Heart left ventricle (tissue), 16 donors: Measurements from ENCODE around the gene SELP. TPM values are rescaled to one million over a fixed set of nuclear protein-coding genes. Genes with fewer than 3 reads are reported as not detected.

Experiments
- ATAC-seq, 4 donors: fragments of 200-7000 bp; cut with Tn5 transposase; one replicate each; pipeline ENCODE4 v1.9.1; 2020 to 2022; ENCODE audit warnings: moderate library complexity in 4 of 4, mild to moderate bottlenecking in 3 of 4, moderate number of reproducible peaks in 1 of 4
- DNase-seq, 5 donors: peaks; one replicate each; pipeline ENCODE4 v3.0.0-alpha.2; 2020
- H3K27ac ChIP-seq, 12 donors: fragments of 200-600 bp; sonication (generic) in 4 of 12; one replicate each; pipeline versions ENCODE4 v1.5.0 to v1.8.0; 2016 to 2022; ENCODE audit warnings: mild to moderate bottlenecking in 2 of 12
- H3K27me3 ChIP-seq, 9 donors: fragments of 200-600 bp; sonication (generic) in 2 of 9; one replicate each; pipeline versions ENCODE4 v1.5.1 to v1.8.0; 2016 to 2022; ENCODE audit warnings: mild to moderate bottlenecking in 3 of 9
- H3K36me3 ChIP-seq, 9 donors: fragments of 200-600 bp; sonication (generic) in 2 of 9; one replicate each; pipeline versions ENCODE4 v1.5.0 to v1.8.0; 2018 to 2022; ENCODE audit warnings: mild to moderate bottlenecking in 2 of 9
- H3K4me1 ChIP-seq, 12 donors: fragments of 200-600 bp; sonication (generic) in 4 of 12; one replicate each; pipeline versions ENCODE4 v1.5.0 to v1.8.0; 2016 to 2022; ENCODE audit warnings: mild to moderate bottlenecking in 3 of 12
- H3K4me3 ChIP-seq, 12 donors: fragments of 200-600 bp; sonication (generic) in 4 of 12; one replicate each; pipeline versions ENCODE4 v1.5.0 to v1.8.0; 2017 to 2022; ENCODE audit warnings: mild to moderate bottlenecking in 9 of 12, moderate library complexity in 4 of 12
- H3K9me3 ChIP-seq, 12 donors: fragments of 200-600 bp; sonication (generic) in 4 of 12; one replicate each; pipeline versions ENCODE4 v1.5.0 to v1.8.0; 2016 to 2022; ENCODE audit warnings: mild to moderate bottlenecking in 1 of 12
- CTCF ChIP-seq, 12 donors: fragments of 200-600 bp; sonication (generic) in 4 of 12; IDR thresholded peaks; one replicate each; pipeline versions ENCODE4 v1.5.0 to v1.8.0; 2018 to 2022; ENCODE audit warnings: antibody characterized with exemption in 12 of 12, mild to moderate bottlenecking in 5 of 12
- POLR2A ChIP-seq, 2 donors: fragments of 450-650 bp; IDR thresholded peaks; one replicate each; pipeline ENCODE4 v1.6.1; 2017; ENCODE audit warnings: antibody characterized with exemption in 2 of 2, mild to moderate bottlenecking in 2 of 2, moderate library complexity in 2 of 2
- WGBS, 4 donors: extraction: QIAGEN DNeasy Blood & Tissue Kit in 2 of 4; methylation state at CpG; one replicate each; pipeline versions ENCODE4 v1.1.5 to v1.1.7; 2013 to 2018; 5-methylcytosine and 5-hydroxymethylcytosine counted together
- intact Hi-C, 10 donors: fragments of 100-400 bp; cut with DNase I; formaldehyde crosslinking; loops; one replicate each; pipeline versions ENCODE4 v1.11.1 to v1.14.2; 2022
- polyA plus RNA-seq, 2 donors: library from polyadenylated mRNA; stranded (reverse); fragments of 200-250 nt; gene quantifications; one replicate each; pipeline ENCODE4 v1.2.3, GENCODE V29; 2013
- total RNA-seq, 9 donors: library from RNA; depleted of rRNA in 2 of 9; stranded (reverse); fragments of >200 nt in 2 of 9; fragmentation: NEBNext Ultra II Directional in 3 of 9; extraction: Animal tissue kit (Norgen Biotek cat#: 25700) in 3 of 9; gene quantifications; one replicate each; pipeline versions ENCODE4 v1.1.0 to v1.2.4, GENCODE V29; 2016 to 2023
- donor health status: ischemic (EF 13 %, LVEDD 7.1; RV severe dilation, severe dysfunction).
- donor health status: healthy with polysubstance abuse.
- donor health status: DM: no; HTN: yes; CAD: no.
- donor health status: DM: no; HTN: no; CAD: no.
- donor health status: ischemic (EF 25% LVEDD 6.9; RV normal size, moderate dysfunction).
- donor health status: ischemic (EF 25% LVEDD 5.7; RV mildly dilated, moderate dysfunction).
- donor health status: healthy.
- donor health status: DM: yes; HTN: yes; CAD: no.
- donor health status: ischemic (EF 35%, LVEDD 5.7; RV mildly dilated, moderate dysfunction).
- donor health status: nonischemic (EF 11% LVEDD 7.7; RV severe dilation, severe dysfunction).
- donor health status: DM: yes; HTN: yes; CAD: no.
- donor health status: PGD.
- donor health status: ischemic (EF 29% LVEDD 5.4; RV normal size, mild dysfunction).
- donor health status: nonischemic (EF 23%, LVEDD 6.1; RV moderate dilation, normal function).

SELP gene
- total and polyA plus RNA-seq, 11 donors = 1.1 to 9.7 (median 5.1) TPM

- 35 to 50% (median 46%) methylated on average over 4 of the region's 4 CpGs for WGBS, 4 donors
- H3K4me3 ChIP-seq = no peak overlapping the region
- H3K9me3 ChIP-seq = no peaks in the 10 kb centered on the region
- no peak for TF ChIP-seq POLR2A (IDR thresholded peaks at IDR 0.05)
- TF ChIP-seq CTCF (IDR thresholded peaks at IDR 0.05) = no peak
- ATAC-seq (no peak), DNase-seq (no peak)
- no peaks in the 10 kb centered on the region for H3K4me1 ChIP-seq
- intact Hi-C loops = no loop called here
- no peaks in the 10 kb centered on the region for H3K36me3 ChIP-seq
- H3K27ac ChIP-seq = no peak overlapping the region
- H3K27me3 ChIP-seq = peaks cover 0 to 20% (median 0%) of the 10 kb centered on the region in 9 donors
Measured at GRCh38 chr1:169650551-169650950, 20.6 kb upstream of the SELP start.

GRCh38 chr1:169648709-169649108, 18.8 kb upstream of the SELP start:
- H3K4me1 ChIP-seq = no peaks in the 10 kb centered on the region
- H3K27me3 ChIP-seq = peaks cover 0 to 23% (median 0%) of the 10 kb centered on the region in 9 donors
- DNase-seq (no peak), ATAC-seq (no peak)
- H3K27ac ChIP-seq = no peak overlapping the region
- TF ChIP-seq CTCF (IDR thresholded peaks at IDR 0.05) (no peak), POLR2A (IDR thresholded peaks at IDR 0.05) (no peak)
- H3K9me3 ChIP-seq = no peaks in the 10 kb centered on the region
- no peaks in the 10 kb centered on the region for H3K36me3 ChIP-seq
- intact Hi-C loops = no loop called here
- WGBS, 4 donors = 52 to 85% (median 72%) methylated on average over 1 of the region's 1 CpG
- H3K4me3 ChIP-seq = no peak overlapping the region

- Histone ChIP-seq H3K36me3 (no peaks in the 10 kb centered on the region), H3K4me3 (no peak overlapping the region), H3K27ac (no peak overlapping the region), H3K4me1 (no peaks in the 10 kb centered on the region), H3K9me3 (no peaks in the 10 kb centered on the region), H3K27me3 (peaks cover 0 to 27% (median 0%) of the 10 kb centered on the region in 9 donors)
- ATAC-seq (no peak), DNase-seq (no peak)
- intact Hi-C loops = no loop called here
- 61 to 74% (median 64%) methylated on average over 2 of the region's 2 CpGs for WGBS, 4 donors
- TF ChIP-seq POLR2A (IDR thresholded peaks at IDR 0.05) (no peak), CTCF (IDR thresholded peaks at IDR 0.05) (no peak)
Measured at GRCh38 chr1:169648187-169648586, 18.3 kb upstream of the SELP start.

GRCh38 chr1:169647512-169647911, 17.6 kb upstream of the SELP start:
- TF ChIP-seq POLR2A (IDR thresholded peaks at IDR 0.05) (no peak), CTCF (IDR thresholded peaks at IDR 0.05) (no peak)
- H3K4me3 ChIP-seq = no peak overlapping the region
- ATAC-seq (no peak), DNase-seq (no peak)
- intact Hi-C loops = no loop called here
- no peaks in the 10 kb centered on the region for H3K4me1 ChIP-seq
- H3K36me3 ChIP-seq = no peaks in the 10 kb centered on the region
- H3K27me3 ChIP-seq = peaks cover 0 to 32% (median 0%) of the 10 kb centered on the region in 9 donors
- no peaks in the 10 kb centered on the region for H3K9me3 ChIP-seq
- no peak overlapping the region for H3K27ac ChIP-seq
